Karpas-422 (cell line): Measurements from ENCODE around the gene ASMT. TPM values are rescaled to one million over a fixed set of nuclear protein-coding genes. Genes with fewer than 3 reads are reported as not detected.
"Not testable (repeated sequence)": the region's sequence is repeated elsewhere in the genome, so short reads cannot be mapped to it uniquely, and the experiment has no call there.

Experiments used
- DNase-seq: peaks from one replicate; pipeline ENCODE4 v3.0.0-alpha.2; 2015
- H2AFZ ChIP-seq: fragments of 200-600 bp; sonication (generic); 2 replicates; pipeline ENCODE4 v1.6.1; 2014; ENCODE audit warnings: antibody characterized with exemption, low read length, mixed read lengths
- H3K27ac ChIP-seq: fragments of 200-600 bp; sonication (generic); 2 replicates; pipeline ENCODE4 v1.5.1; 2014; ENCODE audit warnings: mild to moderate bottlenecking, low read length, moderate library complexity
- H3K27me3 ChIP-seq: fragments of 200-600 bp; sonication (generic); 2 replicates; pipeline ENCODE4 v1.6.1; 2014; ENCODE audit warnings: low read length, mixed read lengths
- H3K36me3 ChIP-seq: fragments of 200-600 bp; sonication (generic); 2 replicates; pipeline ENCODE4 v1.6.1; 2014; ENCODE audit warnings: low read length, mixed read lengths; ENCODE audit not compliant: insufficient read depth
- H3K4me1 ChIP-seq: fragments of 200-600 bp; sonication (generic); 2 replicates; pipeline ENCODE4 v1.6.1; 2014; ENCODE audit warnings: mild to moderate bottlenecking, low read length, mixed read lengths
- H3K4me2 ChIP-seq: fragments of 200-600 bp; sonication (generic); 2 replicates; pipeline ENCODE4 v1.6.1; 2014; ENCODE audit warnings: low read length, low read depth, mild to moderate bottlenecking; ENCODE audit not compliant: poor library complexity, severe bottlenecking
- H3K4me3 ChIP-seq: fragments of 200-600 bp; sonication (generic); 2 replicates; pipeline ENCODE4 v1.5.1; 2014; ENCODE audit warnings: mild to moderate bottlenecking, antibody characterized with exemption, low read length, mixed read lengths
- H3K79me2 ChIP-seq: fragments of 200-600 bp; sonication (generic); 2 replicates; pipeline ENCODE4 v1.6.1; 2014; ENCODE audit warnings: mild to moderate bottlenecking, low read length, mixed read lengths
- H3K9ac ChIP-seq: fragments of 200-600 bp; sonication (generic); 2 replicates; pipeline ENCODE4 v1.6.0; 2014; ENCODE audit warnings: low read length
- H3K9me2 ChIP-seq: fragments of 200-600 bp; sonication (generic), shearing (Covaris generic); replicated peaks from 2 replicates; pipeline ENCODE4 v1.6.0; 2014; ENCODE audit warnings: mild to moderate bottlenecking, low read length, moderate library complexity; ENCODE audit not compliant: insufficient read depth
- H3K9me3 ChIP-seq: fragments of 300-700, 200-600 bp; sonication (generic); 2 replicates; pipeline ENCODE4 v1.6.1; 2014; ENCODE audit warnings: low read length, mixed read lengths
- H4K20me1 ChIP-seq: fragments of 200-600 bp; sonication (generic); 2 replicates; pipeline ENCODE4 v1.6.1; 2014; ENCODE audit warnings: mild to moderate bottlenecking, antibody characterized with exemption, low read length, low read depth; ENCODE audit not compliant: insufficient read depth
- total RNA-seq: library from RNA; depleted of rRNA; stranded (reverse); fragments of >200 nt; shearing (Covaris generic); gene quantifications from 2 replicates; pipeline ENCODE4 v1.2.3, GENCODE V29; 2014; ENCODE audit warnings: low replicate concordance; rRNA removed

Gene ASMT
- total RNA-seq: 0.29 TPM in 1 of 2 replicates, not detected in the other

DNA sequence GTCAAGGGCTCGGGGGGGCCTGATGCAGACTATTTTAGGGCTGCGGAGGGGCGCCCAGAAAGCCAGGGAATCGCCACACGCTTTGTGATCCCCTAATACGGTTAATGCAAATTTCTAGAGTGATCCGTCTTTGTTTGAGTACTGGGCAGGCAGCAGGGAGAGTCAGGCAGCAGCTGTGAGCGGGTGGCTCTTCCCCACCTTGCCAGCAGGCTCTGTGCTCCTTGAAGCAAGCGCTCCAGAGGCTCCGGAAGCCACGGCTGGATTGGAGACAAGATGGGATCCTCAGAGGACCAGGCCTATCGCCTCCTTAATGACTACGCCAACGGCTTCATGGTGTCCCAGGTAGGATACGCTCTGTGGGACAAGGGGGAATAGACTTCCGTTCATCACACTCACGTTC, at the start of gene ASMT:
TSS of gene ASMT (plus strand) at position 133 of the 400 bp plus-strand sequence. CDS start at position 274, 141 bp downstream.
- no peak within 1 kb of the TSS for H2AFZ ChIP-seq
- no peaks in the 10 kb centered on the region for H3K9me2 ChIP-seq
- H3K36me3 ChIP-seq: no peaks in the 10 kb centered on the region
- no peak for DNase-seq
- H3K27ac ChIP-seq: no peak within 1 kb of the TSS
- no peak within 1 kb of the TSS for H3K4me3 ChIP-seq
- no peaks in the 10 kb centered on the region for H3K79me2 ChIP-seq
- H3K9me3 ChIP-seq: no peaks in the 10 kb centered on the region
- no peaks in the 10 kb centered on the region for H3K27me3 ChIP-seq
- H3K9ac ChIP-seq: no peak within 1 kb of the TSS
- no peaks in the 10 kb centered on the region for H4K20me1 ChIP-seq
- peaks cover 5% of the 10 kb centered on the region for H3K4me1 ChIP-seq
- no peak within 1 kb of the TSS for H3K4me2 ChIP-seq

- H3K4me2 ChIP-seq, H3K4me1 ChIP-seq, H3K27me3 ChIP-seq: not testable (repeated sequence)
These were observed 40.7 kb upstream of the ASMT start for GRCh38 chrX:1574181-1574580.

DNA sequence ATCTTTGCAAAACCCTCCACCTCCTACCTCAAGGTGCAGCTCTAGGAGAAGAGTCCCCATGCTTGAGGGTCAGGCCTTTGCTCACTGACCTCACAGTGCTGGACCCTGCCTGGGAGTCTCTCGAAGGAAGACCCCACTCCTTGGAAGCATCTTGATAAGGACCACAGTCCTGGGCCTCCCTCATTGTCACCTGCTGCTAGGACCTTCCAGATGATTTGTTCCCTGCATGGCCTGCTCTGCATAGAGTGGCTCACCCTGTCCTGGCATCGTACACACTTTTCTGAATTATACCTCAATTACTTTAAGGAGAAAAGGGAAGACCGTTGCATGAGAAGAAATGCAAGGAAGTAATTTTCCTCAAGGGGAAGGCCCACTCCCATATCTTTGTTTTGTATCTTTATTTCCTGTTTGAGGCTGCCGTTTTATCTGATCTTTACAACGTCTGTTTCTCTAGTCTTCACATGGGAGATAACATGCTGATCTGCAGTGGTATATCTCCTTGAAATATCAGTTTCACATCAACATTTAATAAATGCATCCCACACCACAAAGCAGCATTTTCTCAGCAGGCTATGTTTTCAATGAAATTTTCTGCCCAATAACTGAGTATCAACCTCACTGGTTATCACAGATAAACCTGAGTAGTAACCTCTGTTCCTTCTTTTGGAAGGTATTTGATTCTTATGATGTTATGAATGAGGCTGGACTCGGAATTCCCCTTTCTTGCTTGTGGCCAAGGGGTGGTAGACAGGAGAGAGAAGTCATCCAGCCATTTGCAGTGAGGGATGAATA, 38.5 kb upstream of the ASMT start:
- Histone ChIP-seq H3K79me2 (no peaks in the 10 kb centered on the region), H4K20me1 (no peaks in the 10 kb centered on the region), H3K27me3 (no peaks in the 10 kb centered on the region; the same call in 1 of the 2 replicates), H3K4me2 (no peak overlapping the region), H3K4me1 (peaks cover 16% of the 10 kb centered on the region), H3K9ac (no peak overlapping the region), H3K27ac (no peak overlapping the region), H3K4me3 (no peak overlapping the region), H3K9me2 (no peaks in the 10 kb centered on the region), H3K36me3 (no peaks in the 10 kb centered on the region), H2AFZ (no peak overlapping the region), H3K9me3 (no peaks in the 10 kb centered on the region)
- DNase-seq: no peak

More at GRCh38 chrX:1574181-1574580, 40.7 kb upstream of the ASMT start:
- not testable (repeated sequence) for H3K9ac ChIP-seq, H4K20me1 ChIP-seq, H3K27ac ChIP-seq, H3K9me3 ChIP-seq, DNase-seq, H3K4me3 ChIP-seq, H3K79me2 ChIP-seq, H3K36me3 ChIP-seq, H3K9me2 ChIP-seq, H2AFZ ChIP-seq

- H3K9me2 ChIP-seq: no peaks in the 10 kb centered on the region
- no peak overlapping the region for H3K4me3 ChIP-seq
- H3K27ac ChIP-seq: no peak overlapping the region
- H3K9ac ChIP-seq: no peak overlapping the region
- no peaks in the 10 kb centered on the region for H3K36me3 ChIP-seq
- H3K4me1 ChIP-seq: peaks cover 19% of the 10 kb centered on the region
- no peaks in the 10 kb centered on the region for H3K79me2 ChIP-seq
- H4K20me1 ChIP-seq: no peaks in the 10 kb centered on the region
- H3K4me2 ChIP-seq: no peak overlapping the region
- H3K9me3 ChIP-seq: no peaks in the 10 kb centered on the region
- H2AFZ ChIP-seq: no peak overlapping the region
- DNase-seq: no peak
- H3K27me3 ChIP-seq: no peaks in the 10 kb centered on the region; the same call in 1 of the 2 replicates
These were observed 37.0 kb upstream of the ASMT start for GRCh38 chrX:1577845-1578244.

DNA sequence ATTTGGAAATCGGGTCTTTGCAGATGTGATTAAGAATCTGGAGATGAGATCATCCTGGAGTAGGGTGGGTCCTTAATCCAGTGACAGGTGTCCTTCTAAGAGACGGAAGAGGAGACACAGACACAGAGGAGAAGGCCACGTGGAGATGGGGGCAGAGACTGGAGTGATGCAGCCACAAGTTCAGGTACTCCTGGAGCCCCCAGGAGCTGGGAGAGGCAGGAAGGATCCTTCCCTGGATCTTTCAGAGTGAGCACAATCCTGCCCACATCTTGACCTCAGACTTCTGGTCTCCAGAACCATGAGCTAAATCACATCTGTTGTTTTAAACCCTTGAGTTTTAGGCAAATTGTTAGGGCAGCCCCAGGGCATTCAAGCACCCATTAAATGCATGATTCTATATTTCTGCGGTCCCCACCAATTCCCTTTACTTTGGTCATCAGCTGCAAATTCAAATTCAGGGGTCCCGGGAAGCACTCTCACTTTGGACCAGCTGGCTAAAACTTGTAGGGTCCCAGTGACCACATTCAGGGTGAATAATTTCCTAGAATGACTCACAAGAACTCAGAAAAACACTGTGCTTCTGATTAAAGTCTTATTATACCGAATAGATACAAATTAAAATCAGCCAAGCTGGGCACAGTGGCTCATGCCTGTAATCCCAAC, 36.2 kb upstream of the ASMT start:
- Histone ChIP-seq H3K4me3 (no peak overlapping the region), H3K27ac (no peak overlapping the region), H3K4me2 (peak overlapping the region; percentile 22), H4K20me1 (no peaks in the 10 kb centered on the region), H3K9me2 (no peaks in the 10 kb centered on the region), H3K9ac (no peak overlapping the region), H3K9me3 (no peaks in the 10 kb centered on the region), H3K4me1 (peaks cover 24% of the 10 kb centered on the region), H3K79me2 (no peaks in the 10 kb centered on the region), H2AFZ (no peak overlapping the region), H3K27me3 (no peaks in the 10 kb centered on the region; the same call in 1 of the 2 replicates), H3K36me3 (no peaks in the 10 kb centered on the region)
- DNase-seq: no peak

DNA sequence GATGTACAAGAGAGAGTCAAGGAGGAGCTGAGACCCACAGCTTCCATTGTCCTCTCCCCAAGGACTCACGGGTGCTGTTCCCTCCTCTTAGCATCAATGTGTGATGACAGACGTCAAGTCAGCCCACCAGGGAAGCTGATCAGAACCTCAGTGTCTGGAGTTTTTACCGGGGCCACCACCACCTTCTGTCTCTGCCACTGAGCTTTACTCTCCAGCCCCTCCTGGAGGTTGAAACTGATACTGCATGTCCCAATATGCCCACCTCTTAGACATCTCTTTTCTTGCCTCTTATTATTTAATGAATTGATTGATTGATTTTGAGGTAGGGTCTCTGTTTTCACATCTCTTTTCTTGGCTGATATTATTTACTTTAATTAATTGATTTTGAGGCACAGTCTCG, 33.7 kb upstream of the ASMT start:
- no peaks in the 10 kb centered on the region for H3K36me3 ChIP-seq
- no peak overlapping the region for H3K9ac ChIP-seq
- H3K4me1 ChIP-seq: peaks cover 24% of the 10 kb centered on the region
- DNase-seq: peak; percentile 96
- H3K79me2 ChIP-seq: no peaks in the 10 kb centered on the region
- no peaks in the 10 kb centered on the region for H4K20me1 ChIP-seq
- no peak overlapping the region for H3K4me3 ChIP-seq
- H3K27me3 ChIP-seq: no peaks in the 10 kb centered on the region
- no peaks in the 10 kb centered on the region for H3K9me3 ChIP-seq
- H3K9me2 ChIP-seq: no peaks in the 10 kb centered on the region
- H2AFZ ChIP-seq: no peak overlapping the region
- no peak overlapping the region for H3K27ac ChIP-seq
- H3K4me2 ChIP-seq: no peak overlapping the region

DNA sequence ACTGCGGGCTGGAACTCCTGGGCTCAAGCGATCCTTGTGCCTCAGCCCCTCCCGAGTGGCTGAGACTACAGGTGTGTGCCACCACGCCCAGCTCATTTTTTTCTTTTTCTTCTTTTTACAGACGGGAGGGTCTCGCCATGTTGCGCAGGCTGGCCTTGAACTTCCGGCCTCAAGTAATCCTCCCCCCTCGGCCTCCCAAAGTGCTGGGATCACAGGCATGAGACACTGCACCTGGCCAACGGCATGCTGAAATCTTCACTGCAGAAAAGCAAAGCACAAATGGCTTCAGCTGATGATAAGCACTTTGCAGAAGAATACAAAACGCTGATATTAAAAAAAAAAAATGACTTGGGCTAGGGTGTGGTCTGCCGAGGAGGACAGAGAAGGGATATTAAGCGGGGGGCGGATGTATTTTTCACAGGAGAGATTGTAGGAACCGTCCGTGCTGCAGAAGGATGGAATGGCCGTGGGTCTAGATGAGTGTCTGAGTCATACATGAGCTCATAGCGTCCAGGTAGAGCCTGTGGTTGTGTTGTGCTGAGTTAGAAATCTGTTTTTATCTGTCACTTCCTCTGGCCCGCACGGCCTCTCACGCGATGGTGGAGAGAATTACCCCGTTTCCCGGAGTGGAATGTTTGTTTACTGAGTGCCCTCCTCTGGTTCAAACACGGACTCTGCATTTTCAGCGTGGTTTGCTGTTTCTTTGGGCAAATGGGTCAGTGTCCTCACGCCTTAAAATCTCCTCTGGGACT, 32.0 kb upstream of the ASMT start:
- H3K4me1 ChIP-seq: peaks cover 36% of the 10 kb centered on the region
- no peaks in the 10 kb centered on the region for H3K27me3 ChIP-seq
- no peaks in the 10 kb centered on the region for H3K9me3 ChIP-seq
- peak overlapping the region; percentile 35 for H3K9ac ChIP-seq
- no peaks in the 10 kb centered on the region for H3K9me2 ChIP-seq
- peak overlapping the region; percentile 34 for H3K4me2 ChIP-seq
- no peaks in the 10 kb centered on the region for H4K20me1 ChIP-seq
- peak overlapping the region; percentile 87; the same call in 1 of the 2 replicates for H2AFZ ChIP-seq
- no peaks in the 10 kb centered on the region for H3K79me2 ChIP-seq
- no peaks in the 10 kb centered on the region for H3K36me3 ChIP-seq
- peak; percentile 68 for DNase-seq
- H3K27ac ChIP-seq: no peak overlapping the region
- peak overlapping the region; percentile 11; the same call in 1 of the 2 replicates for H3K4me3 ChIP-seq
